Neural cell (in vitro differentiated cells): ENCODE measurements around the gene LGR4.

Source experiments
- CTCF ChIP-seq: fragments of 450-650 bp; IDR thresholded peaks from 2 replicates; pipeline ENCODE4 v1.5.1; 2014; ENCODE audit warnings: antibody characterized with exemption, mild to moderate bottlenecking, moderate library complexity; ENCODE audit not compliant: poor library complexity, severe bottlenecking
- EP300 ChIP-seq: fragments of 450-650 bp; conservative IDR thresholded peaks from 2 replicates; pipeline ENCODE4 v1.6.1; 2014; ENCODE audit warnings: antibody characterized with exemption, mild to moderate bottlenecking, moderate library complexity; ENCODE audit not compliant: poor library complexity, severe bottlenecking
- EZH2 ChIP-seq: fragments of 200-600, 300-800 bp; shearing (Covaris generic), sonication (generic); IDR thresholded peaks from 2 replicates; pipeline ENCODE4 v1.6.1; 2014; ENCODE audit warnings: antibody characterized with exemption, low read length, borderline replicate concordance, mild to moderate bottlenecking; ENCODE audit not compliant: insufficient read depth, poor library complexity, severe bottlenecking
- POLR2AphosphoS5 ChIP-seq: IDR thresholded peaks from 2 replicates; pipeline ENCODE4 v1.6.1; 2012
- RAD21 ChIP-seq: fragments of 450-650 bp; conservative IDR thresholded peaks from 2 replicates; pipeline ENCODE4 v1.6.1; 2014; ENCODE audit warnings: antibody characterized with exemption, mild to moderate bottlenecking, moderate library complexity
- REST ChIP-seq: IDR thresholded peaks from 2 replicates; pipeline ENCODE4 v1.6.1; 2012; ENCODE audit warnings: borderline replicate concordance
- TAF1 ChIP-seq: IDR thresholded peaks from 2 replicates; pipeline ENCODE4 v1.6.1; 2012; ENCODE audit warnings: low read depth

GRCh38 chr11:27409742-27410141, 62.8 kb downstream of the LGR4 start:
- no peak for TF ChIP-seq TAF1
- no peak for TF ChIP-seq REST
- TF ChIP-seq CTCF = no peak
- TF ChIP-seq EZH2 = no peak
- TF ChIP-seq POLR2AphosphoS5 = no peak
- no peak for TF ChIP-seq RAD21
- no peak for TF ChIP-seq EP300
